Measurements from ENCODE around the gene CLCN3.

CLCN3 gene

GRCh38 chr4:169741569-169741968 lies 121.2 kb downstream of the CLCN3 start:
- H3K4me3 Mint-ChIP-seq: no peak overlapping the region
- DNase-seq: no peak
- peaks cover 3% of the 10 kb centered on the region for H3K27me3 Mint-ChIP-seq (ENCODE audit: low read depth, poor library complexity)
- no peaks in the 10 kb centered on the region for H3K9me3 Mint-ChIP-seq
- H3K36me3 Mint-ChIP-seq (ENCODE audit: low read depth): peaks cover 32% of the 10 kb centered on the region
- H3K27ac Mint-ChIP-seq: peak overlapping the region; percentile 40
- TF ChIP-seq CTCF (IDR thresholded peaks at IDR 0.05): no peak
- no peaks in the 10 kb centered on the region for H3K4me1 Mint-ChIP-seq

GRCh38 chr4:169744601-169745000 lies 124.2 kb downstream of the CLCN3 start:
- H3K27me3 Mint-ChIP-seq (ENCODE audit: low read depth, poor library complexity): peaks cover 3% of the 10 kb centered on the region
- H3K4me3 Mint-ChIP-seq: no peak overlapping the region
- H3K27ac Mint-ChIP-seq: no peak overlapping the region
- no peak for DNase-seq
- no peaks in the 10 kb centered on the region for H3K4me1 Mint-ChIP-seq
- H3K36me3 Mint-ChIP-seq (ENCODE audit: low read depth): peaks cover 20% of the 10 kb centered on the region
- no peak for TF ChIP-seq CTCF (IDR thresholded peaks at IDR 0.05)
- no peaks in the 10 kb centered on the region for H3K9me3 Mint-ChIP-seq

DNA sequence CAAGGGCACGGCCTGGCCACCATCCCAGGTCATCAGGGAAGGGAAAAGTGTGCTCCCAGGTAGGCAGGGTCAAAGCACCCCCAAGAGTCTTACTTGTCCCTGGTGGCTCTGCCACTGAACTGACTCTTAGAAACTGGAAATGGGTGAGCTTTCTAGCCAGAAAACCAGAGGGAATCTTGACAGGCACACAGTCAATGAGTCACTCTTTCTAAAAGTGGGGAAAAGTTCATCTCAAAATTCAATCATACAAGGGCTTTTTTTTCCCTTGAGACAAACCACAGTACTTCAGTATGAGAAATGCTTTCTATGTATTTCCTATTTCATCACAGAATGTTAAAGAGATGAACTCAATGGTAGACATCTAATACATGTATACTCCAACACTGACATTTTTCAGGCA lies 124.9 kb downstream of the CLCN3 start:
- Mint-ChIP-seq H3K9me3 (no peaks in the 10 kb centered on the region), H3K27me3 (ENCODE audit: low read depth, poor library complexity) (peaks cover 3% of the 10 kb centered on the region), H3K36me3 (ENCODE audit: low read depth) (peaks cover 26% of the 10 kb centered on the region), H3K27ac (no peak overlapping the region), H3K4me1 (no peaks in the 10 kb centered on the region), H3K4me3 (no peak overlapping the region)
- no peak for TF ChIP-seq CTCF (IDR thresholded peaks at IDR 0.05)
- DNase-seq: no peak

- H3K4me1 Mint-ChIP-seq: peaks cover 21% of the 10 kb centered on the region
These were observed 136.7 kb downstream of the CLCN3 start for GRCh38 chr4:169756971-169757574.

GRCh38 chr4:169757575-169758184 lies 137.3 kb downstream of the CLCN3 start, which contains the start of gene HPF1:
Gene HPF1 (minus strand): TSS chr4:169757944. CDS start chr4:169757877, 67 bp downstream.
- H3K27ac Mint-ChIP-seq: peak within 1 kb of the TSS; percentile 38
- H3K36me3 Mint-ChIP-seq (ENCODE audit: low read depth): peaks cover 6% of the 10 kb centered on the region
- TF ChIP-seq CTCF (IDR thresholded peaks at IDR 0.05): no peak
- peaks cover 3% of the 10 kb centered on the region for H3K9me3 Mint-ChIP-seq
- DNase-seq: peak; percentile 98
- H3K27me3 Mint-ChIP-seq (ENCODE audit: low read depth, poor library complexity): peaks cover 11% of the 10 kb centered on the region
- H3K4me3 Mint-ChIP-seq: peak within 1 kb of the TSS; percentile 95
- H3K4me1 Mint-ChIP-seq: peaks cover 21% of the 10 kb centered on the region

More at GRCh38 chr4:169756971-169757574, 136.7 kb downstream of the CLCN3 start:
- Mint-ChIP-seq H3K36me3 (ENCODE audit: low read depth) (peaks cover 12% of the 10 kb centered on the region), H3K27ac (peak overlapping the region; percentile 38), H3K4me3 (peak overlapping the region; percentile 95), H3K9me3 (peaks cover 3% of the 10 kb centered on the region), H3K27me3 (ENCODE audit: low read depth, poor library complexity) (peaks cover 10% of the 10 kb centered on the region)
- no peak for TF ChIP-seq CTCF (IDR thresholded peaks at IDR 0.05)
- DNase-seq: no peak

All from nephron progenitor cell (in vitro differentiated cells).